Activated T-cell treated with anti-CD3 and anti-CD28 coated beads, Interleukin-2, amount 50 U/mL, for 4 hours (primary cell): Measurements from ENCODE around the gene ZP1. TPM values are rescaled to one million over a fixed set of nuclear protein-coding genes. Genes with fewer than 3 reads are reported as not detected.
A peak's percentile ranks its signal among the peaks of the same experiment; 100 is the strongest.
"Not testable (repeated sequence)": the region's sequence is repeated elsewhere in the genome, so short reads cannot be mapped to it uniquely, and the experiment has no call there.

Experiments
- ATAC-seq, 2 donors: fragments of 200-7000 bp; cut with Tn5 transposase; one replicate each; pipeline ENCODE4 v1.10.0; 2021
- DNase-seq: peaks from one replicate; pipeline ENCODE4 v3.0.0-alpha.2; 2020
- H3K27me3 Mint-ChIP-seq: one replicate; pipeline ENCODE4 v1.8.0; 2021; ENCODE audit warnings: low read depth, mixed read lengths
- H3K36me3 Mint-ChIP-seq: one replicate; pipeline ENCODE4 v1.8.0; 2022; ENCODE audit warnings: mixed read lengths; ENCODE audit not compliant: insufficient read depth
- H3K4me1 Mint-ChIP-seq: one replicate; pipeline ENCODE4 v1.8.0; 2021; ENCODE audit warnings: low read depth, mixed read lengths
- H3K4me3 Mint-ChIP-seq: one replicate; pipeline ENCODE4 v1.8.0; 2021; ENCODE audit warnings: mild to moderate bottlenecking, moderate library complexity, mixed read lengths
- H3K9me3 Mint-ChIP-seq: one replicate; pipeline ENCODE4 v1.8.0; 2021; ENCODE audit warnings: mixed read lengths
- total RNA-seq, 3 donors: library from RNA; stranded (reverse); gene quantifications; one replicate each; pipeline ENCODE4 v1.2.1, GENCODE V29; 2021

ZP1 gene
- total RNA-seq, 3 donors from 2014 or later: not detected

- peaks cover 65% of the 10 kb centered on the region for H3K36me3 Mint-ChIP-seq
- H3K4me3 Mint-ChIP-seq: no peak overlapping the region
- H3K4me1 Mint-ChIP-seq: peaks cover 14% of the 10 kb centered on the region
- DNase-seq: no peak
- H3K27me3 Mint-ChIP-seq: no peaks in the 10 kb centered on the region
- no peaks in the 10 kb centered on the region for H3K9me3 Mint-ChIP-seq
- ATAC-seq: peak; percentile 76 to 86
These were observed 31.9 kb downstream of the ZP1 start for GRCh38 chr11:60899046-60899936.

GRCh38 chr11:60899977-60900376 lies 32.6 kb downstream of the ZP1 start:
- ATAC-seq (no peak), DNase-seq (no peak)
- Mint-ChIP-seq H3K4me3 (no peak overlapping the region), H3K4me1 (peaks cover 20% of the 10 kb centered on the region), H3K36me3 (peaks cover 60% of the 10 kb centered on the region), H3K27me3 (no peaks in the 10 kb centered on the region), H3K9me3 (no peaks in the 10 kb centered on the region)

- H3K4me3 Mint-ChIP-seq: no peak overlapping the region
- H3K36me3 Mint-ChIP-seq: peaks cover 55% of the 10 kb centered on the region
- peaks cover 27% of the 10 kb centered on the region for H3K4me1 Mint-ChIP-seq
- no peaks in the 10 kb centered on the region for H3K9me3 Mint-ChIP-seq
- DNase-seq (no peak), ATAC-seq (no peak)
- H3K27me3 Mint-ChIP-seq: no peaks in the 10 kb centered on the region
These were observed 33.5 kb downstream of the ZP1 start for GRCh38 chr11:60900673-60901404.

- ATAC-seq (no peak), DNase-seq (no peak)
- Mint-ChIP-seq H3K4me3 (no peak overlapping the region), H3K36me3 (peaks cover 40% of the 10 kb centered on the region), H3K9me3 (no peaks in the 10 kb centered on the region), H3K27me3 (no peaks in the 10 kb centered on the region), H3K4me1 (peaks cover 35% of the 10 kb centered on the region)
These were observed 35.3 kb downstream of the ZP1 start for GRCh38 chr11:60902625-60903024.

- DNase-seq: no peak
- Mint-ChIP-seq H3K4me3 (peak overlapping the region; percentile 92), H3K27me3 (no peaks in the 10 kb centered on the region), H3K36me3 (peaks cover 21% of the 10 kb centered on the region), H3K9me3 (no peaks in the 10 kb centered on the region), H3K4me1 (peaks cover 35% of the 10 kb centered on the region)
- ATAC-seq: no peak
These were observed 37.7 kb downstream of the ZP1 start for GRCh38 chr11:60905047-60905446.

- peak overlapping the region; percentile 92 for H3K4me3 Mint-ChIP-seq
- no peaks in the 10 kb centered on the region for H3K27me3 Mint-ChIP-seq
- peaks cover 37% of the 10 kb centered on the region for H3K4me1 Mint-ChIP-seq
- DNase-seq (no peak), ATAC-seq (peak; percentile 26 to 31)
- H3K9me3 Mint-ChIP-seq: no peaks in the 10 kb centered on the region
- peaks cover 18% of the 10 kb centered on the region for H3K36me3 Mint-ChIP-seq
These were observed 38.3 kb downstream of the ZP1 start for GRCh38 chr11:60905551-60906113.

GRCh38 chr11:60906132-60906972 lies 39.0 kb downstream of the ZP1 start, which contains the start of gene PRPF19:
Gene PRPF19 (minus strand): TSS chr11:60906585. CDS start chr11:60906382, 203 bp downstream.
- DNase-seq (peak; percentile 96), ATAC-seq (peak; percentile 92 to 94)
- peaks cover 43% of the 10 kb centered on the region for H3K4me1 Mint-ChIP-seq
- H3K36me3 Mint-ChIP-seq: peaks cover 18% of the 10 kb centered on the region
- H3K27me3 Mint-ChIP-seq: no peaks in the 10 kb centered on the region
- H3K4me3 Mint-ChIP-seq: peak within 1 kb of the TSS; percentile 92
- no peaks in the 10 kb centered on the region for H3K9me3 Mint-ChIP-seq

- Mint-ChIP-seq H3K4me1 (peaks cover 57% of the 10 kb centered on the region), H3K36me3 (peaks cover 7% of the 10 kb centered on the region)
These were observed 41.5 kb downstream of the ZP1 start for GRCh38 chr11:60908803-60909202.

GRCh38 chr11:60909680-60910280 lies 42.4 kb downstream of the ZP1 start:
- H3K36me3 Mint-ChIP-seq, H3K27me3 Mint-ChIP-seq, ATAC-seq, H3K4me3 Mint-ChIP-seq, DNase-seq, H3K9me3 Mint-ChIP-seq: not testable (repeated sequence)
- peaks cover 50% of the 10 kb centered on the region for H3K4me1 Mint-ChIP-seq

More at GRCh38 chr11:60908803-60909202, 41.5 kb downstream of the ZP1 start:
- Mint-ChIP-seq H3K9me3 (no peaks in the 10 kb centered on the region), H3K27me3 (no peaks in the 10 kb centered on the region), H3K4me3 (no peak overlapping the region)
- DNase-seq (no peak), ATAC-seq (no peak)

- Mint-ChIP-seq H3K4me1 (peaks cover 48% of the 10 kb centered on the region), H3K36me3 (peaks cover 2% of the 10 kb centered on the region), H3K4me3 (no peak overlapping the region), H3K9me3 (no peaks in the 10 kb centered on the region), H3K27me3 (no peaks in the 10 kb centered on the region)
- DNase-seq (no peak), ATAC-seq (no peak)
These were observed 42.9 kb downstream of the ZP1 start for GRCh38 chr11:60910281-60910687.

- H3K27me3 Mint-ChIP-seq: no peaks in the 10 kb centered on the region
- H3K4me3 Mint-ChIP-seq: no peak overlapping the region
- H3K36me3 Mint-ChIP-seq: no peaks in the 10 kb centered on the region
- H3K9me3 Mint-ChIP-seq: no peaks in the 10 kb centered on the region
- H3K4me1 Mint-ChIP-seq: peaks cover 50% of the 10 kb centered on the region
- no peak for ATAC-seq
- no peak for DNase-seq
These were observed 43.5 kb downstream of the ZP1 start for GRCh38 chr11:60910711-60911380.

- ATAC-seq: no peak
- peaks cover 54% of the 10 kb centered on the region for H3K4me1 Mint-ChIP-seq
- DNase-seq: no peak
- H3K9me3 Mint-ChIP-seq: no peaks in the 10 kb centered on the region
- peak overlapping the region; percentile 22 for H3K4me3 Mint-ChIP-seq
- H3K27me3 Mint-ChIP-seq: no peaks in the 10 kb centered on the region
- H3K36me3 Mint-ChIP-seq: peaks cover 3% of the 10 kb centered on the region
These were observed 45.0 kb downstream of the ZP1 start for GRCh38 chr11:60912223-60912850.
